ENCODE data around the gene ASPM. TPM values are rescaled to one million over a fixed set of nuclear protein-coding genes. Genes with fewer than 3 reads are reported as not detected.

Gene ASPM
- total and polyA plus RNA-seq, 2 of the 8 experiments (the other 6 are each of a cell fraction or from before 2014, with no cell fraction given): 5.1 to 50.3 TPM

DNA sequence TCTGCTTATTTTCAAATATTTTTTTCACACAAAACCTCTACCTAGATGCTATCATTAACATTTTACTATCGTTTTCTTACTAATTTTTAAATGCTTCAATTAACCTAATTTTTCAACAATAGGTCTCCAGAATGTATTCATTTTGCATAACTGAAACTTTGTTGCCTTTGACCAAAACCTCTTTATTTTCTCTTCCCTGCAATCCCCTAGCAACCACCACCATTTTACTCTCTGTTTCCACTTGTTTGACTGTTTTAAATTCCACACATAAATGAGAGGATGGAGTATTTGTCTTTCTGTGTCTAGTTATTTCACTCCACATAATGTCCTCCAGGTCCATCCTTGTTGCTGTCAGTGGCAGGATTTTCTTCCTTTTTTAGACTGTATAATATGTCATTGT, 69.9 kb downstream of the ASPM start:
- Histone ChIP-seq H3K79me2 (ENCODE audit: control insufficient read depth in 1 of 2, insufficient read depth in 2 of 2, low read length in 2 of 2) (no peaks in the 10 kb centered on the region), H2BK120ac (replicated peaks; ENCODE audit: low read depth, low read length) (no peak overlapping the region), H2AFZ (ENCODE audit: low read length) (no peak overlapping the region), H3K9me3 (ENCODE audit: insufficient read depth in 2 of 2, low read depth in 1 of 2, low read length in 1 of 2) (peaks cover 14 to 16% of the 10 kb centered on the region in 2 experiments), H2BK15ac (ENCODE audit: low read length) (no peak overlapping the region), H3K23ac (ENCODE audit: insufficient read length) (no peak overlapping the region), H4K8ac (ENCODE audit: extremely low read depth, insufficient read depth, low read length) (no peak overlapping the region), H3K4me3 (ENCODE audit: extremely low read depth in 1 of 4, insufficient read depth in 2 of 4, low read depth in 3 of 4, low read length in 4 of 4) (no peak overlapping the region), H3K9ac (replicated peaks in 1 of 4; ENCODE audit: extremely low read depth in 1 of 4, low read depth in 3 of 4, low read length in 3 of 4) (peak overlapping the region in 1 of 4 experiments; percentile 8; a peak in 1 of 7 replicates), H3K14ac (ENCODE audit: insufficient read length) (no peak overlapping the region), H3K4me1 (replicated peaks in 1 of 4; ENCODE audit: control insufficient read depth in 3 of 4, insufficient read depth in 4 of 4, low read length in 3 of 4) (no peaks in the 10 kb centered on the region), H2BK12ac (ENCODE audit: low read depth, low read length) (no peak overlapping the region), H4K5ac (ENCODE audit: insufficient read length, low read depth, low read length) (no peak overlapping the region), H3K36me3 (ENCODE audit: control insufficient read depth in 2 of 4, insufficient read depth in 4 of 4, low read length in 3 of 4) (peaks cover 0 to 3% (median 1%) of the 10 kb centered on the region in 4 experiments; a peak in 2 of 8 replicates), H3K4ac (replicated peaks; ENCODE audit: insufficient read length, low read depth, low read length) (no peak overlapping the region), H3K4me2 (ENCODE audit: insufficient read depth in 1 of 2, low read depth in 2 of 2, low read length in 2 of 2) (no peak overlapping the region), H3K18ac (ENCODE audit: extremely low read depth, low read length) (no peak overlapping the region), H4K20me1 (replicated peaks in 1 of 2; ENCODE audit: control insufficient read depth in 1 of 2, insufficient read depth in 2 of 2, low read length in 2 of 2) (no peaks in the 10 kb centered on the region), H3K56ac (replicated peaks; ENCODE audit: insufficient read length, low read depth, low read length) (no peak overlapping the region), H3K79me1 (ENCODE audit: low read depth, low read length) (no peaks in the 10 kb centered on the region), H4K91ac (replicated peaks; ENCODE audit: insufficient read length, low read length) (no peak overlapping the region), H3K27me3 (replicated peaks in 1 of 4; ENCODE audit: control insufficient read depth in 3 of 4, extremely low read depth in 1 of 4, insufficient read depth in 3 of 4, low read length in 3 of 4) (no peaks in the 10 kb centered on the region), H3K23me2 (ENCODE audit: low read depth, low read length) (no peaks in the 10 kb centered on the region), H3K27ac (ENCODE audit: low read depth, low read length) (no peak overlapping the region), H2AK5ac (ENCODE audit: low read depth, low read length) (no peak overlapping the region), H2BK20ac (ENCODE audit: low read length) (no peak overlapping the region), H2BK5ac (ENCODE audit: low read depth, low read length) (no peak overlapping the region)
- no peak for TF ChIP-seq SP1 (IDR thresholded peaks at IDR 0.05; ENCODE audit: low read depth, low read length)
- no peak for TF ChIP-seq RBBP5 (IDR thresholded peaks at IDR 0.05; ENCODE audit: borderline replicate concordance, low read depth, low read length)
- no peak for TF ChIP-seq POLR2AphosphoS5 (IDR thresholded peaks at IDR 0.05; ENCODE audit: low read depth, low read length)
- TF ChIP-seq JUN (IDR thresholded peaks at IDR 0.05; ENCODE audit: low read depth, low read length): no peak
- TF ChIP-seq ASH2L (IDR thresholded peaks at IDR 0.05; ENCODE audit: low read length): no peak
- no peak for TF ChIP-seq FOSL1 (IDR thresholded peaks at IDR 0.05; ENCODE audit: insufficient read depth, low read depth, low read length)
- no peak for TF ChIP-seq SIX5 (IDR thresholded peaks at IDR 0.05; ENCODE audit: low read depth, low read length)
- FAIRE-seq: no peak
- 83 to 100% methylated on average over 1 of the region's 1 CpG for WGBS, 2 experiments (ENCODE audit: extremely low coverage in 1 of 2, insufficient coverage in 1 of 2, insufficient read length in 1 of 2, insufficient replicate concordance in 2 of 2, low coverage in 1 of 2, low lambda C conversion rate in 2 of 2, missing lambda C conversion rate in 1 of 2)
- no peak for DNase-seq (ENCODE audit: low read depth in 1 of 2, low spot score in 2 of 2)
- POLR2A ChIA-PET (ENCODE audit: partially characterized antibody): no interaction called here
- CTCF ChIA-PET (ENCODE audit: partially characterized antibody): no interaction called here

Data from H1 (cell line).